Thoracic aorta (tissue), 2 donors: ENCODE results near the gene TEX22. TPM values are rescaled to one million over a fixed set of nuclear protein-coding genes. Genes with fewer than 3 reads are reported as not detected.

Experiments used
- ATAC-seq: fragments of 150-250 bp; one replicate; pipeline ENCODE4 v1.8.0; 2017; ENCODE audit warnings: low read depth; ENCODE audit not compliant: insufficient number of reproducible peaks, low FRiP score
- DNase-seq: peaks from one replicate; pipeline ENCODE4 v3.0.0-alpha.2; 2020; ENCODE audit warnings: low spot score
- H3K27ac ChIP-seq, 2 donors: fragments of 200-600 bp; sonication (generic); 1 replicate in 1 of 2; 2 replicates in 1 of 2; pipeline ENCODE4 v1.5.1; 2016; ENCODE audit warnings: mild to moderate bottlenecking in 2 of 2, moderate library complexity in 2 of 2
- H3K27me3 ChIP-seq: fragments of 200-600 bp; sonication (generic); replicated peaks from 2 replicates; pipeline ENCODE4 v1.6.0; 2016; ENCODE audit warnings: mild to moderate bottlenecking; ENCODE audit not compliant: insufficient read depth
- H3K36me3 ChIP-seq: fragments of 200-600 bp; sonication (generic); one replicate; pipeline ENCODE4 v1.5.1; 2016
- H3K4me1 ChIP-seq, 2 donors: fragments of 200-600 bp; sonication (generic); 1 replicate in 1 of 2; 2 replicates in 1 of 2; pipeline versions ENCODE4 v1.5.1 to v1.6.0; 2016; ENCODE audit warnings: low read depth in 2 of 2, mild to moderate bottlenecking in 1 of 2; ENCODE audit not compliant: control insufficient read depth in 1 of 2
- H3K4me3 ChIP-seq: fragments of 200-600 bp; sonication (generic); 2 replicates; pipeline ENCODE4 v1.5.1; 2016; ENCODE audit warnings: mild to moderate bottlenecking
- H3K9me3 ChIP-seq: fragments of 200-600 bp; sonication (generic); 2 replicates; pipeline ENCODE4 v1.5.1; 2016
- CTCF ChIP-seq: fragments of 200-600 bp; sonication (generic); IDR thresholded peaks from one replicate; pipeline ENCODE4 v1.5.1; 2019; ENCODE audit warnings: antibody characterized with exemption
- total RNA-seq, 2 donors: library from RNA; depleted of rRNA; stranded (reverse); fragments of >200 nt; gene quantifications; one replicate each; pipeline versions ENCODE4 v1.1.0 to v1.2.3, GENCODE V29; 2016

TEX22 gene
- total RNA-seq, 2 donors from 2014 or later: not detected

- ATAC-seq: peak; percentile 87
- Histone ChIP-seq H3K4me1 (no peaks in the 10 kb centered on the region), H3K36me3 (peaks cover 12% of the 10 kb centered on the region), H3K4me3 (no peak overlapping the region), H3K27ac (no peak overlapping the region), H3K9me3 (no peaks in the 10 kb centered on the region), H3K27me3 (no peaks in the 10 kb centered on the region)
- DNase-seq: no peak
- TF ChIP-seq CTCF: peak; percentile 83
Observed at GRCh38 chr14:105351920-105352851, 46.2 kb upstream of the TEX22 start.

- ATAC-seq: no peak
- peaks cover 12% of the 10 kb centered on the region for H3K36me3 ChIP-seq
- no peak for TF ChIP-seq CTCF
Observed at GRCh38 chr14:105353136-105353535, 45.2 kb upstream of the TEX22 start.

GRCh38 chr14:105354541-105354940 lies 43.8 kb upstream of the TEX22 start:
- no peak for ATAC-seq
- H3K27me3 ChIP-seq: no peaks in the 10 kb centered on the region
- no peak overlapping the region for H3K27ac ChIP-seq
- no peak for TF ChIP-seq CTCF
- DNase-seq: no peak
- H3K4me3 ChIP-seq: no peak overlapping the region
- no peaks in the 10 kb centered on the region for H3K9me3 ChIP-seq
- no peaks in the 10 kb centered on the region for H3K4me1 ChIP-seq
- H3K36me3 ChIP-seq: peaks cover 12% of the 10 kb centered on the region

More at GRCh38 chr14:105353136-105353535, 45.2 kb upstream of the TEX22 start:
- Histone ChIP-seq H3K4me3 (no peak overlapping the region), H3K4me1 (no peaks in the 10 kb centered on the region), H3K27me3 (no peaks in the 10 kb centered on the region), H3K27ac (no peak overlapping the region), H3K9me3 (no peaks in the 10 kb centered on the region)
- no peak for DNase-seq

GRCh38 chr14:105355049-105355575 lies 43.2 kb upstream of the TEX22 start:
- no peak for TF ChIP-seq CTCF

GRCh38 chr14:105355850-105356604 lies 42.3 kb upstream of the TEX22 start:
- Histone ChIP-seq H3K4me3 (no peak overlapping the region), H3K9me3 (no peaks in the 10 kb centered on the region), H3K4me1 (no peaks in the 10 kb centered on the region), H3K36me3 (peaks cover 12% of the 10 kb centered on the region), H3K27ac (no peak overlapping the region), H3K27me3 (no peaks in the 10 kb centered on the region)
- no peak for TF ChIP-seq CTCF
- ATAC-seq (no peak), DNase-seq (no peak)

More at GRCh38 chr14:105355049-105355575, 43.2 kb upstream of the TEX22 start:
- H3K4me3 ChIP-seq: no peak overlapping the region
- peaks cover 12% of the 10 kb centered on the region for H3K36me3 ChIP-seq
- ATAC-seq (no peak), DNase-seq (no peak)
- H3K4me1 ChIP-seq: no peaks in the 10 kb centered on the region
- no peaks in the 10 kb centered on the region for H3K27me3 ChIP-seq
- no peak overlapping the region for H3K27ac ChIP-seq
- H3K9me3 ChIP-seq: no peaks in the 10 kb centered on the region
